Prostate gland (tissue), 2 donors: ENCODE results near the gene SH2D7. TPM values are rescaled to one million over a fixed set of nuclear protein-coding genes. Genes with fewer than 3 reads are reported as not detected.
A peak's percentile ranks its signal among the peaks of the same experiment; 100 is the strongest.

Experiments
- DNase-seq: peaks from one replicate; pipeline ENCODE4 v3.0.0-alpha.2; 2019; ENCODE audit warnings: low spot score
- H3K27ac ChIP-seq, 2 donors: fragments of 200-600 bp; sonication (generic); 2 replicates each; pipeline ENCODE4 v1.5.1; 2017 to 2019
- H3K27me3 ChIP-seq: fragments of 200-600 bp; sonication (generic); replicated peaks from 2 replicates; pipeline ENCODE4 v1.5.1; 2019; ENCODE audit not compliant: insufficient read depth
- H3K36me3 ChIP-seq, 2 donors: fragments of 200-600 bp; sonication (generic); 1 replicate in 1 of 2; 2 replicates in 1 of 2; pipeline versions ENCODE4 v1.5.1 to v1.8.1; 2017 to 2019
- H3K4me1 ChIP-seq: fragments of 200-600 bp; sonication (generic); replicated peaks from 2 replicates; pipeline ENCODE4 v1.5.1; 2019
- H3K4me3 ChIP-seq, 2 donors: fragments of 200-600 bp; sonication (generic); 2 replicates each; pipeline ENCODE4 v1.5.1; 2017 to 2019
- H3K9me3 ChIP-seq: fragments of 200-600 bp; sonication (generic); 2 replicates; pipeline ENCODE4 v1.5.1; 2017
- POLR2A ChIP-seq: fragments of 450-650 bp; IDR thresholded peaks from one replicate; pipeline ENCODE4 v1.6.1; 2016; ENCODE audit warnings: antibody characterized with exemption, mild to moderate bottlenecking
- POLR2AphosphoS5 ChIP-seq: sonication (generic); formaldehyde crosslinking; IDR thresholded peaks from one replicate; pipeline ENCODE4 v1.6.1; 2017; ENCODE audit warnings: antibody characterized with exemption
- WGBS: methylation state at CpG from one replicate; pipeline ENCODE4 v1.1.5; 2018; 5-methylcytosine and 5-hydroxymethylcytosine counted together
- intact Hi-C: fragments of 100-400 bp; cut with DNase I; formaldehyde crosslinking; loops from one replicate; pipeline ENCODE4 v1.14.2; 2022
- total RNA-seq, 2 donors: library from RNA; depleted of rRNA; stranded (reverse); fragments of >200 nt; gene quantifications; one replicate each; pipeline ENCODE4 v1.1.0, GENCODE V29; 2016
- TF ChIP-seq, protein P1 (sequence below), 4 experiments: fragments of 200-600 bp in 2 of 4; fragments of 450-650 bp in 2 of 4; sonication (generic) in 2 of 4; IDR thresholded peaks; 1 replicate in 3 of 4; 2 replicates in 1 of 4; pipeline ENCODE4 v1.5.1; 2016 to 2019; ENCODE audit warnings: antibody characterized with exemption in 4 of 4, mild to moderate bottlenecking in 2 of 4, moderate library complexity in 2 of 4

The SH2D7 gene
- total RNA-seq, 2 donors from 2014 or later, result 0.28 TPM; not detected in 1

GRCh38 chr15:78067328-78068228 is 24.8 kb upstream of the SH2D7 start:
- peaks cover 32% of the 10 kb centered on the region for H3K4me1 ChIP-seq
- H3K4me3 ChIP-seq, result no peak overlapping the region
- DNase-seq, result peak; percentile 21
- no peaks in the 10 kb centered on the region for H3K27me3 ChIP-seq
- no peaks in the 10 kb centered on the region for H3K36me3 ChIP-seq
- intact Hi-C loops, result no loop called here
- 0% methylated on average over 1 of the region's 1 CpG for WGBS
- peak overlapping the region; percentile 56 to 64 for H3K27ac ChIP-seq
- no peak for TF ChIP-seq POLR2A
- TF ChIP-seq, protein P1, sequence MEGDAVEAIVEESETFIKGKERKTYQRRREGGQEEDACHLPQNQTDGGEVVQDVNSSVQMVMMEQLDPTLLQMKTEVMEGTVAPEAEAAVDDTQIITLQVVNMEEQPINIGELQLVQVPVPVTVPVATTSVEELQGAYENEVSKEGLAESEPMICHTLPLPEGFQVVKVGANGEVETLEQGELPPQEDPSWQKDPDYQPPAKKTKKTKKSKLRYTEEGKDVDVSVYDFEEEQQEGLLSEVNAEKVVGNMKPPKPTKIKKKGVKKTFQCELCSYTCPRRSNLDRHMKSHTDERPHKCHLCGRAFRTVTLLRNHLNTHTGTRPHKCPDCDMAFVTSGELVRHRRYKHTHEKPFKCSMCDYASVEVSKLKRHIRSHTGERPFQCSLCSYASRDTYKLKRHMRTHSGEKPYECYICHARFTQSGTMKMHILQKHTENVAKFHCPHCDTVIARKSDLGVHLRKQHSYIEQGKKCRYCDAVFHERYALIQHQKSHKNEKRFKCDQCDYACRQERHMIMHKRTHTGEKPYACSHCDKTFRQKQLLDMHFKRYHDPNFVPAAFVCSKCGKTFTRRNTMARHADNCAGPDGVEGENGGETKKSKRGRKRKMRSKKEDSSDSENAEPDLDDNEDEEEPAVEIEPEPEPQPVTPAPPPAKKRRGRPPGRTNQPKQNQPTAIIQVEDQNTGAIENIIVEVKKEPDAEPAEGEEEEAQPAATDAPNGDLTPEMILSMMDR (IDR thresholded peaks at IDR 0.05), result no peak
- TF ChIP-seq POLR2AphosphoS5, result no peak
- no peaks in the 10 kb centered on the region for H3K9me3 ChIP-seq

DNA sequence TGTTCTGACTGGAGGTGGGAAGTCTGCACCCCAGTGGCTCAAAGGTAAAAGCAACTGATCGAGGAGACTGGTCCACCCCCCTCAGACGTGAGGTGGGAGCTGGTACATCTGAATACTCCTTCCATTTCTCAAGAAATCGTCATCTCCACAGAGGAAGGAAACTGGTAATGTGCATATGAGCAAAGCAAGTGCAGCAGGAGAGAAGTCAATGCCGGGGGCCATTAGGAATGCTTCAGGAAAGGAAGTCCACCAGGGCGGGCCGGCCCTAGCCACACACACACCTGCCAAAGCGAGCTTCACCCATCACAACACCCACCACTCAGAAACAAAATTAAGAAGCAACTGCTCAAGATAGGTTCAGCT is 23.3 kb upstream of the SH2D7 start:
- Histone ChIP-seq H3K36me3 (no peaks in the 10 kb centered on the region), H3K4me1 (peaks cover 42% of the 10 kb centered on the region), H3K27ac (peak overlapping the region; percentile 2 to 64), H3K9me3 (no peaks in the 10 kb centered on the region), H3K27me3 (no peaks in the 10 kb centered on the region), H3K4me3 (no peak overlapping the region)
- WGBS, result 60% methylated on average over 7 of the region's 7 CpGs
- intact Hi-C loops, result no loop called here
- DNase-seq, result no peak
- TF ChIP-seq, protein P1 (IDR thresholded peaks at IDR 0.05), result no peak
- TF ChIP-seq POLR2AphosphoS5 (no peak), POLR2A (no peak)

- intact Hi-C loops, result no loop called here
- H3K36me3 ChIP-seq, result no peaks in the 10 kb centered on the region
- H3K27ac ChIP-seq, result peak overlapping the region; percentile 2 to 64
- H3K27me3 ChIP-seq, result no peaks in the 10 kb centered on the region
- H3K4me3 ChIP-seq, result no peak overlapping the region
- WGBS, result 55% methylated on average over 5 of the region's 5 CpGs
- H3K4me1 ChIP-seq, result peaks cover 42% of the 10 kb centered on the region
- no peak for TF ChIP-seq POLR2AphosphoS5
- TF ChIP-seq, protein P1 (IDR thresholded peaks at IDR 0.05), result no peak
- no peak for TF ChIP-seq POLR2A
- no peak for DNase-seq
- no peaks in the 10 kb centered on the region for H3K9me3 ChIP-seq
Measured at GRCh38 chr15:78069462-78070029, 22.8 kb upstream of the SH2D7 start.

DNA sequence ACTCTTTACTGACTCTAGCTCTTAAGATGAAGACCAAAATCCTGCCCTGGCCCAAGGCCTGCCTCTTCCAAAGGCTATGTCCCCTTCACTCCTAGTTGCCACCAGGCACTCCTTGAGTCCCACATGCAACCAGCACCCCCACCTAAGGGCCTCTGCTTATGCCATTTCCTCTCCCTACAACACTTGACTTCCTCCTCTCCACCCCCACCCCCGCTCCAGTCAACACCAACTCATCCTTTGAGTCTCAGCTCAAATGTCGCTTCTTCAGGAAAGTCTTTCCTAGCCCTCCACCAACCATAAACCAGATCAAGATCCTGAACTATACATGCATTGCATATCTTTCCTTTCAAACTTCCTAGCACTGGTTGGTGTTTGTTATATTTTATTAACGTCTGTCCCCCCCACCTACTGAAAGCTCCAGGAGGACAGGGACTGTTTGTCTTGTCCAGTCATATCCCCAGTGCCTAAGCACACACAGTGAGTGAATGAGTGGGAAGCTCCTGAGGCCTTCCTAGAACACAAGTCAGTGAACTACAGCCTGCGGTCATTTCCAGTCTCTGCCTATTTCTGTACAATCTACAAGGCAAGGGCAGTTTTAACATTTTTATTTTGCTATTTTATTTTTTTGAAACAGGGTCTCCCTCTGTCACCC is 22.2 kb upstream of the SH2D7 start:
- TF ChIP-seq POLR2A (no peak), POLR2AphosphoS5 (no peak)
- TF ChIP-seq, protein P1 (IDR thresholded peaks at IDR 0.05), result no peak
- intact Hi-C loops, result no loop called here
- WGBS, result 79% methylated on average over 4 of the region's 4 CpGs

More for the DNA sequence above, 22.2 kb upstream of the SH2D7 start:
- Histone ChIP-seq H3K27me3 (no peaks in the 10 kb centered on the region), H3K27ac (peak overlapping the region in 1 of 2 donors; percentile 64), H3K9me3 (no peaks in the 10 kb centered on the region), H3K4me1 (peaks cover 45% of the 10 kb centered on the region), H3K4me3 (no peak overlapping the region), H3K36me3 (no peaks in the 10 kb centered on the region)
- DNase-seq, result no peak
